Left colon (tissue), 2 donors: ENCODE results near the gene LCN1. TPM values are rescaled to one million over a fixed set of nuclear protein-coding genes. Genes with fewer than 3 reads are reported as not detected.

Source experiments
- ATAC-seq: fragments of 200-7000 bp; cut with Tn5 transposase; one replicate; pipeline ENCODE4 v1.9.1; 2020; ENCODE audit warnings: mild to moderate bottlenecking, moderate library complexity
- DNase-seq, 2 donors: peaks; one replicate each; pipeline ENCODE4 v3.0.0-alpha.2; 2020
- intact Hi-C, 2 donors: fragments of 100-400 bp; cut with DNase I in 1 of 2; cut with micrococcal nuclease in 1 of 2; formaldehyde crosslinking; loops; one replicate each; pipeline versions ENCODE4 v1.11.2 to v1.14.0; 2022; cut with DNase I, micrococcal nuclease
- total RNA-seq, 2 donors: library from RNA; stranded (reverse); fragmentation: NEBNext Ultra II Directional; extraction: Animal tissue kit (Norgen Biotek cat#: 25700); gene quantifications; one replicate each; pipeline ENCODE4 v1.2.1, GENCODE V29; 2021
- donor health status: DM: no; HTN: no; CAD: no.
- donor health status: DM: yes; HTN: yes; CAD: no.

Gene LCN1
- total RNA-seq, 2 donors from 2014 or later: not detected

- no peak for DNase-seq
- intact Hi-C loops: no loop called here
- ATAC-seq: no peak
Measured at GRCh38 chr9:135487281-135488012, 33.8 kb upstream of the LCN1 start.

- no peak for ATAC-seq
- intact Hi-C loops: no loop called here
- no peak for DNase-seq
Measured at GRCh38 chr9:135488013-135488330, 33.3 kb upstream of the LCN1 start.

GRCh38 chr9:135488527-135488926, 32.7 kb upstream of the LCN1 start:
- ATAC-seq (no peak), DNase-seq (no peak)
- intact Hi-C loops: no loop called here

GRCh38 chr9:135489188-135489906, 31.9 kb upstream of the LCN1 start:
- DNase-seq (no peak), ATAC-seq (no peak)
- intact Hi-C loops: no loop called here

GRCh38 chr9:135490166-135490870, 30.9 kb upstream of the LCN1 start:
- ATAC-seq (no peak), DNase-seq (no peak)
- intact Hi-C loops: no loop called here

- no peak for ATAC-seq
- DNase-seq: no peak
- intact Hi-C loops: no loop called here
Measured at GRCh38 chr9:135490980-135491464, 30.2 kb upstream of the LCN1 start.

GRCh38 chr9:135491764-135492163, 29.5 kb upstream of the LCN1 start:
- DNase-seq: no peak
- intact Hi-C loops: no loop called here
- no peak for ATAC-seq

- intact Hi-C loops: no loop called here
- no peak for DNase-seq
- no peak for ATAC-seq
Measured at GRCh38 chr9:135492886-135493669, 28.2 kb upstream of the LCN1 start.

GRCh38 chr9:135494791-135495559, 26.3 kb upstream of the LCN1 start:
- ATAC-seq (no peak), DNase-seq (no peak)
- intact Hi-C loops: no loop called here

GRCh38 chr9:135498381-135499126, 22.7 kb upstream of the LCN1 start:
- no peak for ATAC-seq
- no peak for DNase-seq
- intact Hi-C loops: no loop called here

GRCh38 chr9:135499326-135500070, 21.7 kb upstream of the LCN1 start:
- DNase-seq: peak; percentile 94 to 98
- peak; percentile 84 for ATAC-seq
- intact Hi-C loops: no loop called here

GRCh38 chr9:135500071-135500524, 21.1 kb upstream of the LCN1 start:
- DNase-seq (no peak), ATAC-seq (no peak)
- intact Hi-C loops: no loop called here

- peak; percentile 80 to 88 for DNase-seq
- ATAC-seq: peak; percentile 95
- intact Hi-C loops: no loop called here
Measured at GRCh38 chr9:135500525-135501260, 20.5 kb upstream of the LCN1 start, which contains the start of gene MRPS2. Gene MRPS2, plus strand, starts transcription at chr9:135500682. Its CDS starts 29 bp downstream, at chr9:135500711.

GRCh38 chr9:135501261-135502167, 19.7 kb upstream of the LCN1 start:
- peak in 1 of 2 donors; percentile 21 for DNase-seq
- intact Hi-C loops: no loop called here

GRCh38 chr9:135502168-135502872, 18.9 kb upstream of the LCN1 start:
- DNase-seq (no peak), ATAC-seq (no peak)
- intact Hi-C loops: no loop called here

More at GRCh38 chr9:135501261-135502167, 19.7 kb upstream of the LCN1 start:
- ATAC-seq: no peak
